GM23338 (cell line): ENCODE results near the gene MTR. TPM values are rescaled to one million over a fixed set of nuclear protein-coding genes. Genes with fewer than 3 reads are reported as not detected.

Experiments used
- ATAC-seq: fragments of 200-7000 bp; cut with Tn5 transposase; 3 replicates; pipeline ENCODE4 v1.9.1; 2020
- DNase-seq: peaks from one replicate; pipeline ENCODE4 v3.0.0-alpha.2; 2015; ENCODE audit warnings: low spot score
- H2AFZ ChIP-seq: fragments of 200-600 bp; sonication (generic); 2 replicates; pipeline ENCODE4 v1.8.0; 2016; ENCODE audit warnings: antibody characterized with exemption, mild to moderate bottlenecking, moderate library complexity
- H3F3A ChIP-seq: fragments of 200-600 bp; sonication (generic); replicated peaks from 2 replicates; pipeline ENCODE4 v1.8.0; 2017; ENCODE audit warnings: antibody characterized with exemption, mixed run types, low read depth
- H3K27ac ChIP-seq: fragments of 200-600 bp; sonication (generic); 2 replicates; pipeline ENCODE4 v1.6.1; 2016; ENCODE audit warnings: low read depth
- H3K27me3 ChIP-seq: fragments of 200-600 bp; sonication (generic); 2 replicates; pipeline ENCODE4 v1.8.0; 2016; ENCODE audit warnings: mild to moderate bottlenecking, mixed run types, moderate library complexity; ENCODE audit not compliant: insufficient read depth
- H3K36me3 ChIP-seq: fragments of 200-600 bp; sonication (generic); 2 replicates; pipeline ENCODE4 v1.8.0; 2016; ENCODE audit warnings: mild to moderate bottlenecking; ENCODE audit not compliant: insufficient read depth
- H3K4me1 ChIP-seq: fragments of 200-600 bp; sonication (generic); 2 replicates; pipeline ENCODE4 v1.8.0; 2016; ENCODE audit warnings: mild to moderate bottlenecking, moderate library complexity; ENCODE audit not compliant: insufficient read depth
- H3K4me2 ChIP-seq: fragments of 200-600 bp; sonication (generic); 2 replicates; pipeline ENCODE4 v1.7.1; 2017; ENCODE audit warnings: mixed run types
- H3K4me3 ChIP-seq: fragments of 200-600 bp; sonication (generic); 2 replicates; pipeline ENCODE4 v1.6.1; 2016; ENCODE audit warnings: mixed run types
- H3K79me2 ChIP-seq: fragments of 200-600 bp; sonication (generic); replicated peaks from 2 replicates; pipeline ENCODE4 v1.8.0; 2017; ENCODE audit warnings: mild to moderate bottlenecking; ENCODE audit not compliant: insufficient read depth
- H3K9me2 ChIP-seq: fragments of 200-600 bp; sonication (generic); 2 replicates; pipeline ENCODE4 v1.8.0; 2017; ENCODE audit not compliant: insufficient read depth
- H4K20me1 ChIP-seq: fragments of 200-600 bp; sonication (generic); replicated peaks from 2 replicates; pipeline ENCODE4 v1.8.0; 2017; ENCODE audit warnings: mild to moderate bottlenecking; ENCODE audit not compliant: insufficient read depth
- H3K27ac Mint-ChIP-seq: 2 replicates; pipeline ENCODE4 v1.8.0; 2020; ENCODE audit warnings: inconsistent platforms, mild to moderate bottlenecking, moderate library complexity, mixed read lengths
- H3K27me3 Mint-ChIP-seq: 3 replicates; pipeline ENCODE4 v1.8.0; 2022; ENCODE audit warnings: low read depth, mild to moderate bottlenecking, moderate library complexity, mixed read lengths, inconsistent platforms; ENCODE audit not compliant: insufficient read depth, poor library complexity
- H3K36me3 Mint-ChIP-seq: 3 replicates; pipeline ENCODE4 v1.8.0; 2021; ENCODE audit warnings: low read depth, mild to moderate bottlenecking, inconsistent platforms, moderate library complexity, mixed read lengths
- H3K4me1 Mint-ChIP-seq: 3 replicates; pipeline ENCODE4 v1.8.0; 2020; ENCODE audit warnings: mild to moderate bottlenecking, inconsistent platforms, mixed read lengths
- H3K4me3 Mint-ChIP-seq: 3 replicates; pipeline ENCODE4 v1.8.0; 2021; ENCODE audit warnings: moderate library complexity, mild to moderate bottlenecking, inconsistent platforms, mixed read lengths
- H3K9me3 Mint-ChIP-seq: 3 replicates; pipeline ENCODE4 v1.8.0; 2020; ENCODE audit warnings: moderate library complexity, mild to moderate bottlenecking, inconsistent platforms, mixed read lengths
- CREB1 ChIP-seq: fragments of 250-450 bp; sonication (Bioruptor Pico); IDR thresholded peaks from 2 replicates; pipeline ENCODE4 v1.5.0; 2020; ENCODE audit warnings: low read depth, mild to moderate bottlenecking, moderate library complexity
- ETS1 ChIP-seq: IDR thresholded peaks from 2 replicates; pipeline ENCODE4 v1.6.1; 2016; ENCODE audit warnings: antibody characterized with exemption
- EZH2 ChIP-seq: fragments of 200-600 bp; sonication (generic); IDR thresholded peaks from one replicate; pipeline ENCODE4 v1.8.0; 2017; ENCODE audit warnings: antibody characterized with exemption, mild to moderate bottlenecking, low read depth; ENCODE audit not compliant: unreplicated experiment
- EZH2phosphoT487 ChIP-seq: fragments of 200-600 bp; sonication (generic); IDR thresholded peaks from one replicate; pipeline ENCODE4 v1.8.1; 2018; ENCODE audit warnings: antibody characterized with exemption; ENCODE audit not compliant: unreplicated experiment
- NANOG ChIP-seq: IDR thresholded peaks from 2 replicates; pipeline ENCODE4 v1.6.1; 2016; ENCODE audit warnings: antibody characterized with exemption, borderline replicate concordance
- POLR2AphosphoS5 ChIP-seq: IDR thresholded peaks from 2 replicates; pipeline ENCODE4 v1.6.1; 2016; ENCODE audit warnings: antibody characterized with exemption, low read depth
- REST ChIP-seq: IDR thresholded peaks from one replicate; pipeline ENCODE4 v1.6.1; 2018; ENCODE audit warnings: antibody characterized with exemption; ENCODE audit not compliant: unreplicated experiment
- STAT1 ChIP-seq: IDR thresholded peaks from one replicate; pipeline ENCODE4 v1.6.1; 2016; ENCODE audit warnings: antibody characterized with exemption; ENCODE audit not compliant: unreplicated experiment
- ZNF114 ChIP-seq: fragments of 250-450 bp; sonication (Bioruptor Pico); IDR thresholded peaks from 2 replicates; pipeline ENCODE4 v1.5.0; 2020; ENCODE audit warnings: mild to moderate bottlenecking, moderate library complexity
- ZNF331 ChIP-seq: fragments of 250-450 bp; sonication (Bioruptor Pico); IDR thresholded peaks from 2 replicates; pipeline ENCODE4 v1.5.0; 2020; ENCODE audit warnings: low read depth, mild to moderate bottlenecking, moderate library complexity
- ZNF462 ChIP-seq: fragments of 250-450 bp; sonication (Bioruptor Pico); IDR thresholded peaks from 2 replicates; pipeline ENCODE4 v1.5.0; 2020; ENCODE audit warnings: mild to moderate bottlenecking, moderate library complexity
- polyA plus RNA-seq: library from polyadenylated mRNA; unstranded; fragments of >200 nt; fragmentation: Nextera tagmentation; extraction: Ambion mirVana; gene quantifications from 2 replicates; pipeline ENCODE4 v1.2.1, GENCODE V29; 2016
- total RNA-seq: library from RNA; depleted of rRNA; stranded (reverse); fragments of >200 nt; shearing (Covaris generic); gene quantifications from 2 replicates; pipeline ENCODE4 v1.2.3, GENCODE V29; 2014

The MTR gene
- total and polyA plus RNA-seq, 2 experiments from 2014 or later = 6.4 to 20.0 TPM

- TF ChIP-seq REST = no peak
- no peak for TF ChIP-seq ZNF114 (CRISPR knock-in tag)
- no peak for TF ChIP-seq ZNF331 (CRISPR knock-in tag)
These were observed 39.8 kb downstream of the MTR start (continued) for GRCh38 chr1:236834876-236835275.

- Mint-ChIP-seq H3K9me3 (no peaks in the 10 kb centered on the region), H3K27me3 (peaks cover 2% of the 10 kb centered on the region), H3K4me3 (no peak overlapping the region), H3K36me3 (peaks cover 28% of the 10 kb centered on the region; the same call in 2 of the 3 replicates), H3K27ac (no peak overlapping the region), H3K4me1 (no peaks in the 10 kb centered on the region)
- Histone ChIP-seq H3K4me2 (no peak overlapping the region), H3K27me3 (no peaks in the 10 kb centered on the region), H3K36me3 (peaks cover 14% of the 10 kb centered on the region), H3K27ac (no peak overlapping the region), H2AFZ (no peak overlapping the region), H3K4me1 (no peaks in the 10 kb centered on the region), H3K79me2 (no peaks in the 10 kb centered on the region), H3F3A (no peaks in the 10 kb centered on the region), H3K9me2 (no peaks in the 10 kb centered on the region), H3K4me3 (no peak overlapping the region), H4K20me1 (no peaks in the 10 kb centered on the region; the same call in 1 of the 2 replicates)
- DNase-seq = no peak
- no peak for ATAC-seq
- TF ChIP-seq ZNF462 (CRISPR knock-in tag) (no peak), ETS1 (no peak), STAT1 (no peak), NANOG (no peak), ZNF114 (CRISPR knock-in tag) (no peak), EZH2 (no peak), ZNF331 (CRISPR knock-in tag) (no peak), POLR2AphosphoS5 (no peak), REST (no peak), CREB1 (no peak), EZH2phosphoT487 (no peak)
These were observed 40.4 kb downstream of the MTR start for GRCh38 chr1:236835491-236835890.
